ENCODE results near the gene RTRAF.

RTRAF gene

GRCh38 chr14:51996148-51996746 is 6.9 kb downstream of the RTRAF start:
- DNase-seq (ENCODE audit: low read depth), result peak; percentile 64

- DNase-seq (ENCODE audit: low read depth), result no peak
These were observed 9.0 kb downstream of the RTRAF start for GRCh38 chr14:51998348-51998747.

DNA sequence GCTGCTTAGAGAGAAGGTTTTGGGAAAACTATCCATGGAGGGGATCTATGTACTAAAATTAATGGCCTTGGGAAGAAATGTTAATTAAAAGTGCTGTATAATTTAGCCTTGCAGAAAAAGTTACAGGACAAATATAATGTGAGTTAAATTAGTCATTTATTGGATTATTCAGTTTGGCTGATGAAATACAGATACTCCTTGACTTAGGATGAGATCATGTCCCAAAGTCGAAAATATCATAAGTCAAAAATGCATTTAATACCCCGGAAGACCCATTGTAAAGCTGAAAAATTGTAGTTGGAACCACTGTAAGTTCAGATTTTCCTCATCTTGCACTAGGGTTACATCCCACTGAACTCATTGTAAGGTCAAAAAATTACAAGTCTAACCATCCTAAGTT is 9.7 kb downstream of the RTRAF start:
- peak; percentile 61 for DNase-seq (ENCODE audit: low read depth)

GRCh38 chr14:52000019-52000582 is 10.8 kb downstream of the RTRAF start:
- DNase-seq (ENCODE audit: low read depth), result peak; percentile 51

DNA sequence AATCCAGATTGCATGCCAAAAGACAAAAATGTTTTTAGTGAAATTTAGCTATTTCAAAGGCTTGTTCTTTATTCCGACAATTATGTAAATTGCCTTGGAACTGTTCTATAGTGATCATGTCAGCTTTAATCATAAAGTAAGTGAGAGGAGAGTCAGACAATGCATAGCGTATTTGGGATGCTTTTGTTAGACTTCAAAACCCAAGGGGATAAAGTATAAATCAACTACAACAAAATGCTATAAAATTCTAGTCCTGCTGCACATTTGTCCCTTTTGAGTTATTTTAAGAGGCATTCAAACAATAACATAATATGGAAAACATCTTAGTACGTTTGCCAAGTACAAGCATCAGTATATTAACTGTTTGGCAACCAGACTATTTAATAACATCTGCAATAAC is 11.3 kb downstream of the RTRAF start:
- no peak for DNase-seq (ENCODE audit: low read depth)

GRCh38 chr14:52002542-52002941 is 13.2 kb downstream of the RTRAF start:
- no peak for DNase-seq (ENCODE audit: low read depth)

- peak; percentile 91 for DNase-seq (ENCODE audit: low read depth)
These were observed 14.0 kb downstream of the RTRAF start for GRCh38 chr14:52003324-52003723.

GRCh38 chr14:52005625-52006024 is 16.3 kb downstream of the RTRAF start:
- DNase-seq (ENCODE audit: low read depth), result no peak

DNA sequence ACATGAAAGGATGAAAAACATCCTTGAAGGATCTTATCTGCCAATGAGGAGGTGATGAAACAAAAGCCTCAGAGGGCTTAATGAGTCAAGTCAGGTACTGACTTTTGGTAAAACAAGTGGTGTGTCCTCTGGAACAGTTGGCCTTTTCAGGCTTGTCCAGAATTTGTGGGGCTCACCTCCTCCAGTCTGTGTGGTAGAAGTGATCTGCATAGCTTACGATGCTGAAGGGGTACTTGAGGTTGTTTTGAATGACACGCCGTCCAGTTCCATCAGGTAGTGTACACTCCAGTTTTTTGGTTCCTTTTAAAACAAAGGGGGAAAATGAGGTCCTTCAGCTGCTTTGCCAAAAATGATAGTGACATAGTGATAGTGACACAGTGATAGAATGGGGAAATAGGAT is 17.0 kb downstream of the RTRAF start:
- DNase-seq (ENCODE audit: low read depth), result no peak

- DNase-seq (ENCODE audit: low read depth), result no peak
These were observed 17.9 kb downstream of the RTRAF start for GRCh38 chr14:52007211-52007610.

DNA sequence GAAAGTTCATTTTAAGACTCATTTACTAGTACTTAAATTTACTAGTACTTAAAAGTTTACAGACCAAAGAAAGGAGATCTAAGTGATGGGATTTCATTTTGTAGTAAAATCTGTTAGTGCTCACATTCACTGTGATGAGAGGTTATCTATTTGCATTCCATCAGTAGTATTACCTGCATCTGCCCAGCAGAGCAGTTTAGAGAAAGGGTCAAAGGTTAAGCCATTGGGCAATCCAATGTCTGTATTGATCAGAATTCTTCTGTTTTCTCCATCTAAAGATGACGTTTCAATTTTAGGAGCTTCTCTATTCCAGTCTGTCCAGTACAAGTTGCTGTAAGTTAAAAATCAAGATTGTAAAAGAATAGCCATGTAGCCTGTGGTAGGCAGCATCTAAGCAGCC is 18.3 kb downstream of the RTRAF start:
- no peak for DNase-seq (ENCODE audit: low read depth)

GRCh38 chr14:52008136-52008535 is 18.8 kb downstream of the RTRAF start:
- DNase-seq (ENCODE audit: low read depth), result no peak

GRCh38 chr14:52010173-52010693 is 20.9 kb downstream of the RTRAF start:
- DNase-seq (ENCODE audit: low read depth), result no peak

DNA sequence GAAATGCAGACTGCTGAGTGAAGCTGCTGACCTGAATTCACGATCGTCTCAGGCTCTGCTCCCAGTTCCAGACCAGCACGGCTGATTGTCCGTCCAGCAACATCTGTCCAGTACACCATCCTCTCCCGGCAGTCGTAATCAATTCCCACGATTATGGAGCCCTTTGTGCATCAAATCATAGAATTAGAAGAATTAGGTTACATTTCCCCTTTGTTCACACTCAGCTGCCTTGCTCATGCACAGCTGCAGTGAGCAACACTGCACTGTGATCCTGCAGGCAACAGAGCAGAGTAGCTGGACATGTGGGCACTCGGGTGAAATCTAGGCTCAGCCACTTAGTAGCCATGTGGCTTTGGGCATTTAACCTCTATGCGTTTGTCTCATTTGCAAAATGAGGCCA is 22.2 kb downstream of the RTRAF start:
- DNase-seq (ENCODE audit: low read depth), result no peak

DNA sequence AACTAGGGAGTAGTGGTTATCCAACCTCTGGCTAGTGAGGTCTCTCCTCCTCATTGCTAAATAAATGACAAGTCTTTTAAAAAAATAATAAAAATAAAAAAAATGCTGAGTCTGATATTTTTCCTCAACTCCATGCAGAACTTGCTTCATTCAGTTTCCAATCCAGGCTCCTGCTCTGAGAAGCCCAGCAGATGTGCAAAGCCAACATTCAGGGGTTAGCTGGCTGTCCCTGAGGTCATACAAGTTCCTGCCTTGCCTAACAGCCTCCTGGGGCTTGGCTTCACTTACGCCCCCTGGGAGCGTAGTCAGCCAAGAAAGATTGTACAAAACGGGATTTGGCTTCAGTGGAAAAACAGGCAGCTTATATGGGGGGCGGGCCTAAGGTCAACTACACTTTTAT is 23.3 kb downstream of the RTRAF start:
- DNase-seq (ENCODE audit: low read depth), result peak; percentile 61

DNA sequence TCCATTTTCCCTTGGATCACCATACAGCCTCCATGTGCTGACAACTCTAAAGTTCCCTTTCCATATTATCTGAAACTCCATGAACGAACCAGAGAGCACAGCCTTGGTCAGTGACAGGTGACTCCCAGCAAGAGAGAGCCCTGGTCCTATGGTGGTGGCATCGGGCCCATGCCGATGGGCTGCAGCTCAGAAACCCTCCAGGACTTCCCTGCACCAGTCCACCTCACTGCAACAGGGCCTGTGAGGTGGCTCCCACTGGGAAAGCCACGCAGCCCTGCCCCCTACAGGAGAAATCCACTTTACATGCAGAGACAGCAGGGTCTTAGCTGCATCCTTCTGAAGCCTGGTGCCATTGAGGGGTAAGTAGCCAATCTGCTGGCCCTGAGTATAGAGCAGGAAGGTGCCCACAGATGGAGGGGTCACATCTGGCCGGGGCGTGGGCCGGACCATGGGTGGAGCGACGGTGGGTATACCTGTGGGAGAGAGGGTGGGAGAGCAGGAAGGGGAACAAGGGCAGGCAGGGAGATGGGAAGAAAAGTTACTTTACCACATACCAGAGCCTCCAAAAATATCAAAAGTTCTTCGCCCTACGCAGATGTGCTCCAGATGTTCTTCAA is 24.7 kb downstream of the RTRAF start:
- DNase-seq (ENCODE audit: low read depth), result no peak

GRCh38 chr14:52014601-52015267 is 25.4 kb downstream of the RTRAF start:
- no peak for DNase-seq (ENCODE audit: low read depth)

- peak; percentile 45 for DNase-seq (ENCODE audit: low read depth)
These were observed 26.2 kb downstream of the RTRAF start for GRCh38 chr14:52015411-52016030.

- peak; percentile 31 for DNase-seq (ENCODE audit: low read depth)
These were observed 28.9 kb downstream of the RTRAF start for GRCh38 chr14:52018252-52018651.

DNA sequence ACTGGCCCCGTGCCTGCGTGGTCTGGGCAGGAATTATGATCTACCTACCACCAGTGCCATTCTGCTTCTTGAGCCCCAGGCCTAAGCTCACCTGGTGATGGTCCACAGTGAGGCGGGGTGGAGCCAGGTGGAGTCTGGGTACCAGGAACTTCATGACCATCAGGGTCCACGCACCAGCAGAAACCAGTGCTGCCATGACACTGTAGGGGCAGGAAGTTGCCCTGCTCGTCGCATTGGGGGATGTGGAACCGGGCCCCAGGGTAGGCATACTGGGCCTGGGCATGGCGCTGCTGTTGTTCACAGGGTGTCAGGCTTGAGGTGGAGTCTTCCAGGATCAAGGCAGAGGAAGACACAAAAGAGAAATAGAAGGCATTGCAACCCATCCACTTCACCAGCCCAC is 29.6 kb downstream of the RTRAF start:
- no peak for DNase-seq (ENCODE audit: low read depth)

- DNase-seq (ENCODE audit: low read depth), result no peak
These were observed 30.9 kb downstream of the RTRAF start for GRCh38 chr14:52020161-52020714.

Measured in iris pigment epithelial cell (primary cell).